Stimulated activated CD8-positive, alpha-beta memory T cell treated with anti-CD3 and anti-CD28 coated beads, Interleukin-12 subunit alpha, Interleukin-12 subunit beta, amount 100 ng/mL, for 24 hours (primary cell): ENCODE data around the gene SPDYE3.

Experiments used
- DNase-seq: peaks from one replicate; pipeline ENCODE4 v3.0.0-alpha.2; 2020; ENCODE audit errors: extremely low read depth

SPDYE3 gene

DNA sequence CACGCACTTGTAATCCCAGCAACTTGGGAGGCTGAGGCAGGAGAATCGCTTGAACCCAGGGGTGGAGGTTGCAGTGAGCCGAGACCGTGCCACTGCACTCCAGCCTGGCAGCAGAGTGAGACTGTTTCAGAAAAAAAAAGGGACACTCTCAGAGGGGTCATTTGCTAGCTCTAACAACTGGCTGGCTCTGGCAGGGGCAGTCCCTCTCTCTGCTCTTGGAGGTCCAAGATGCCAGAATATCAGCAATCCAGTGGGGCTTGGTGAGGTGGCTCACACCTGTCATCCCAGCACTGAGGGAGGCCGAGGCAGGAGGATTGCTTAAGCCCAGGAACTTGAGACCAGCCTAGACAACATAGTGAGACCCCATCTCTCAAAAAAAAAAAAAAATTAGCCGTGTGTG lies 63.2 kb downstream of the SPDYE3 start:
- DNase-seq = no peak

DNA sequence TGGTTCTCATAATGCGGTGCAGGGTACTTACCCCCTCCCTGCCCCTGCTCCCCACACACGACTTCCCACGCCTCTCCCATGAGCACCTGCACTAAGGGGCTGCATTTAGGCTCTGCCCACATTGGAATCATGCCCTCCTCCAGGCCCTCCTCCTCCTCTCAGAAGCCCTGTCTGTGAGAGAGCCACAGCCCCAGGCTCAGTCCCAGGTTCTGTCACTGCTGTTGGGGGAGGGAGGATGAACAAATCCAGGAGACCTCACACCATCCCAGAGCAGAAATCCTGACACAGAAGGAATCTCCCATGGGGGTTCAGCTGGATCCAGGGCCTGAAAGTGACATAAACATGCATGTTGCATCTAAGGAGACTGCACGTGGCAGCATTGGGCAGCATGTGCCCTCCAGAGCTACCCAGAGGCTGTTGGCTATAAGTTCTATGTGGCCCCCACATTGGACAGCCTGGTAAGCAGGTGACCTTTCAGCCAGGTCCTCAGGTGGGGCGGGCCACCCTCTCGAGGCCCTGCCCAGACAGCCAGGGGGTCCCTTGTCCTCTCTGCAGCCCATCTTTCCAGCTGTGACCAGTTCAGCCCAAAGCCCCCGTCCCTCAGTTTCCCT lies 64.2 kb downstream of the SPDYE3 start:
- no peak for DNase-seq
